ENCODE data around the gene BABAM2. TPM values are rescaled to one million over a fixed set of nuclear protein-coding genes. Genes with fewer than 3 reads are reported as not detected.
A peak's percentile ranks its signal among the peaks of the same experiment; 100 is the strongest.

BABAM2 gene
- total RNA-seq, 1 donor from 2014 or later: 33.9 TPM

- no peaks in the 10 kb centered on the region for H3K9me3 Mint-ChIP-seq (ENCODE audit: low read depth)
- no peaks in the 10 kb centered on the region for H3K36me3 Mint-ChIP-seq (ENCODE audit: low read depth)
- peak; percentile 57 for DNase-seq (ENCODE audit: low spot score)
- peak overlapping the region; percentile 62 for H3K27ac Mint-ChIP-seq (ENCODE audit: unreplicated experiment)
- peaks cover 38% of the 10 kb centered on the region for H3K4me1 Mint-ChIP-seq (ENCODE audit: low read depth)
- H3K4me3 Mint-ChIP-seq (ENCODE audit: unreplicated experiment): no peak overlapping the region
- no peaks in the 10 kb centered on the region for H3K27me3 Mint-ChIP-seq (ENCODE audit: low read depth)
- TF ChIP-seq CTCF (IDR thresholded peaks at IDR 0.05): no peak
These were observed 471.6 kb downstream of the BABAM2 start for GRCh38 chr2:28361991-28362710.

- Mint-ChIP-seq H3K4me3 (ENCODE audit: unreplicated experiment) (no peak overlapping the region), H3K27me3 (ENCODE audit: low read depth) (no peaks in the 10 kb centered on the region), H3K36me3 (ENCODE audit: low read depth) (no peaks in the 10 kb centered on the region), H3K4me1 (ENCODE audit: low read depth) (peaks cover 38% of the 10 kb centered on the region), H3K27ac (ENCODE audit: unreplicated experiment) (peak overlapping the region; percentile 30), H3K9me3 (ENCODE audit: low read depth) (no peaks in the 10 kb centered on the region)
- no peak for TF ChIP-seq CTCF (IDR thresholded peaks at IDR 0.05)
- peak; percentile 63 for DNase-seq (ENCODE audit: low spot score)
These were observed 472.5 kb downstream of the BABAM2 start for GRCh38 chr2:28362991-28363521.

- Mint-ChIP-seq H3K4me1 (ENCODE audit: low read depth) (peaks cover 38% of the 10 kb centered on the region), H3K9me3 (ENCODE audit: low read depth) (no peaks in the 10 kb centered on the region), H3K36me3 (ENCODE audit: low read depth) (no peaks in the 10 kb centered on the region), H3K27ac (ENCODE audit: unreplicated experiment) (no peak overlapping the region), H3K27me3 (ENCODE audit: low read depth) (no peaks in the 10 kb centered on the region), H3K4me3 (ENCODE audit: unreplicated experiment) (no peak overlapping the region)
- peak; percentile 59 for DNase-seq (ENCODE audit: low spot score)
- TF ChIP-seq CTCF (IDR thresholded peaks at IDR 0.05): no peak
These were observed 473.3 kb downstream of the BABAM2 start for GRCh38 chr2:28363686-28364280.

- Mint-ChIP-seq H3K4me3 (ENCODE audit: unreplicated experiment) (no peak overlapping the region), H3K9me3 (ENCODE audit: low read depth) (no peaks in the 10 kb centered on the region), H3K27ac (ENCODE audit: unreplicated experiment) (no peak overlapping the region), H3K27me3 (ENCODE audit: low read depth) (no peaks in the 10 kb centered on the region), H3K36me3 (ENCODE audit: low read depth) (no peaks in the 10 kb centered on the region), H3K4me1 (ENCODE audit: low read depth) (peaks cover 32% of the 10 kb centered on the region)
- no peak for TF ChIP-seq CTCF (IDR thresholded peaks at IDR 0.05)
- no peak for DNase-seq (ENCODE audit: low spot score)
These were observed 474.1 kb downstream of the BABAM2 start for GRCh38 chr2:28364610-28365009.

GRCh38 chr2:28365158-28365557 is 474.6 kb downstream of the BABAM2 start:
- Mint-ChIP-seq H3K4me3 (ENCODE audit: unreplicated experiment) (no peak overlapping the region), H3K27me3 (ENCODE audit: low read depth) (no peaks in the 10 kb centered on the region), H3K9me3 (ENCODE audit: low read depth) (no peaks in the 10 kb centered on the region), H3K27ac (ENCODE audit: unreplicated experiment) (no peak overlapping the region), H3K36me3 (ENCODE audit: low read depth) (no peaks in the 10 kb centered on the region), H3K4me1 (ENCODE audit: low read depth) (peaks cover 32% of the 10 kb centered on the region)
- peak; percentile 34 for DNase-seq (ENCODE audit: low spot score)
- TF ChIP-seq CTCF (IDR thresholded peaks at IDR 0.05): no peak
